Cardiac muscle cell (in vitro differentiated cells and primary cell): ENCODE results near the gene KY. TPM values are rescaled to one million over a fixed set of nuclear protein-coding genes. Genes with fewer than 3 reads are reported as not detected.

Experiments used
- DNase-seq, 2 donors: peaks; one replicate each; pipeline versions ENCODE4 v3.0.0 to v3.0.0-alpha.2; 2010 to 2017; ENCODE audit warnings: low read depth in 1 of 2, low spot score in 1 of 2
- H3K27ac ChIP-seq: fragments of 200-600 bp; sonication (generic); 2 replicates; pipeline ENCODE4 v1.5.1; 2016
- H3K27me3 ChIP-seq: fragments of 200-600 bp; sonication (generic); 2 replicates; pipeline ENCODE4 v1.6.0; 2016; ENCODE audit warnings: control low read depth
- H3K36me3 ChIP-seq: fragments of 200-600 bp; sonication (generic); 2 replicates; pipeline ENCODE4 v1.5.1; 2016; ENCODE audit warnings: control low read depth
- H3K4me1 ChIP-seq: fragments of 200-600 bp; sonication (generic); 2 replicates; pipeline ENCODE4 v1.8.1; 2017; ENCODE audit warnings: low read depth, mild to moderate bottlenecking, mixed run types
- H3K4me3 ChIP-seq: fragments of 200-600 bp; sonication (generic); 2 replicates; pipeline ENCODE4 v1.5.1; 2016; ENCODE audit warnings: mild to moderate bottlenecking
- H3K9me3 ChIP-seq: fragments of 200-600 bp; sonication (generic); 2 replicates; pipeline ENCODE4 v1.5.1; 2017; ENCODE audit warnings: low read depth, mild to moderate bottlenecking, control low read depth
- polyA plus RNA-seq: library from polyadenylated mRNA; unstranded; fragments of >200 nt; fragmentation: Nextera tagmentation; extraction: Ambion mirVana; gene quantifications from 2 replicates; pipeline ENCODE4 v1.2.1, GENCODE V29; 2016
- total RNA-seq: library from RNA; depleted of rRNA; stranded (reverse); fragments of >200 nt; gene quantifications from 2 replicates; pipeline ENCODE4 v1.2.3, GENCODE V29; 2016
- TF ChIP-seq, protein P1 (sequence below): IDR thresholded peaks from 2 replicates; pipeline ENCODE4 v1.5.1; 2012; ENCODE audit warnings: low read depth, mild to moderate bottlenecking, low read length

Gene KY
- total and polyA plus RNA-seq, 2 experiments from 2014 or later = 0.35 to 1.2 TPM

DNA sequence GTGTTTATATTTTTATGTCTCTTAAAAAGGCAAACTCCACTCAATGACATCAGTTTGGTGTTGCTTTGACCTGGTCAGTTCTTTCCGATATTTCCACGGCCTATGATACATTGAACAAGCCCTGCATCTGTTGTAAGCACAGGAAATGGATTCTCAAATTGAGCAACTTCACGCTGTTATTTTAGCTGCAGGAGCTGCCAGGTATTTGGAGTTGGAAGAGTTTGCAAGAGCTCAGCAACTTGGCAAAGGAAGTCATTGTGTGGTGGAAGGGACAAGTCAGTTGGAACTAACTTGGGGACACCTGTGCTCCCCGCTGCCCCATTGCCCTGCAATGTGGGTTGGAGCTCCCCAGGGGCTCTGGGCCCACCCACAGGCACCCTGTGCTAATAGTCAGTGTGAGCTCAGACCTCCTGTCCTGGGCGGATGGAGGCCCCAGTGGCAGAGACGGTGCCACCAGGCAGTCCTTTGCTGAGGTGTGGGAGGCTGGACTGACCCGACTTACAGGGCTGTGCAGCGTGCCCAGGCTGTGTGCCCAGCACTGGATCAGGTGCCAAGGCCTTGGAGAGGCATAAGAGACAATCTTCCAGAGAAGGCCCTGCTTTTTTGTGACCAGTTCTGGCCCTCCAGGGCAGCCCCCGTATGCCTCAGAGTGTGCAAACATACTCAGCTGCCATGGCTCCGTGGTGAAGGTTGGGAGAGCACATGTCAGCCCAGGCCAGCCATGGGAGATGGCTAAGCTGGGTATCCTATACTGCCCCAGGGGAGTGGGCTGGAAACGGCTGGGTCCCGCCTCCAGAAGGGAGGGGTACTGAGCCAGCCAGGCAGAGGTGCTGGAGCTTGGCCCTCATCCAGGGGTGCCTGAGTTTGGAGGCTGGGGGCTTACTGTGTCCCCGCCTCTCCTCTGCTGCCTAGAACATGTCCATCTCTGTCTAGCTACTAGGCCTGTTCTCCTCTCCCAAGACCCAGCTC lies 43.5 kb downstream of the KY start:
- Histone ChIP-seq H3K4me3 (no peak overlapping the region), H3K9me3 (no peaks in the 10 kb centered on the region), H3K27ac (no peak overlapping the region), H3K4me1 (no peaks in the 10 kb centered on the region), H3K36me3 (no peaks in the 10 kb centered on the region), H3K27me3 (peaks cover 26% of the 10 kb centered on the region)
- TF ChIP-seq, protein P1, sequence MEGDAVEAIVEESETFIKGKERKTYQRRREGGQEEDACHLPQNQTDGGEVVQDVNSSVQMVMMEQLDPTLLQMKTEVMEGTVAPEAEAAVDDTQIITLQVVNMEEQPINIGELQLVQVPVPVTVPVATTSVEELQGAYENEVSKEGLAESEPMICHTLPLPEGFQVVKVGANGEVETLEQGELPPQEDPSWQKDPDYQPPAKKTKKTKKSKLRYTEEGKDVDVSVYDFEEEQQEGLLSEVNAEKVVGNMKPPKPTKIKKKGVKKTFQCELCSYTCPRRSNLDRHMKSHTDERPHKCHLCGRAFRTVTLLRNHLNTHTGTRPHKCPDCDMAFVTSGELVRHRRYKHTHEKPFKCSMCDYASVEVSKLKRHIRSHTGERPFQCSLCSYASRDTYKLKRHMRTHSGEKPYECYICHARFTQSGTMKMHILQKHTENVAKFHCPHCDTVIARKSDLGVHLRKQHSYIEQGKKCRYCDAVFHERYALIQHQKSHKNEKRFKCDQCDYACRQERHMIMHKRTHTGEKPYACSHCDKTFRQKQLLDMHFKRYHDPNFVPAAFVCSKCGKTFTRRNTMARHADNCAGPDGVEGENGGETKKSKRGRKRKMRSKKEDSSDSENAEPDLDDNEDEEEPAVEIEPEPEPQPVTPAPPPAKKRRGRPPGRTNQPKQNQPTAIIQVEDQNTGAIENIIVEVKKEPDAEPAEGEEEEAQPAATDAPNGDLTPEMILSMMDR = no peak
- peak in 1 of 2 donors; percentile 78 for DNase-seq

DNA sequence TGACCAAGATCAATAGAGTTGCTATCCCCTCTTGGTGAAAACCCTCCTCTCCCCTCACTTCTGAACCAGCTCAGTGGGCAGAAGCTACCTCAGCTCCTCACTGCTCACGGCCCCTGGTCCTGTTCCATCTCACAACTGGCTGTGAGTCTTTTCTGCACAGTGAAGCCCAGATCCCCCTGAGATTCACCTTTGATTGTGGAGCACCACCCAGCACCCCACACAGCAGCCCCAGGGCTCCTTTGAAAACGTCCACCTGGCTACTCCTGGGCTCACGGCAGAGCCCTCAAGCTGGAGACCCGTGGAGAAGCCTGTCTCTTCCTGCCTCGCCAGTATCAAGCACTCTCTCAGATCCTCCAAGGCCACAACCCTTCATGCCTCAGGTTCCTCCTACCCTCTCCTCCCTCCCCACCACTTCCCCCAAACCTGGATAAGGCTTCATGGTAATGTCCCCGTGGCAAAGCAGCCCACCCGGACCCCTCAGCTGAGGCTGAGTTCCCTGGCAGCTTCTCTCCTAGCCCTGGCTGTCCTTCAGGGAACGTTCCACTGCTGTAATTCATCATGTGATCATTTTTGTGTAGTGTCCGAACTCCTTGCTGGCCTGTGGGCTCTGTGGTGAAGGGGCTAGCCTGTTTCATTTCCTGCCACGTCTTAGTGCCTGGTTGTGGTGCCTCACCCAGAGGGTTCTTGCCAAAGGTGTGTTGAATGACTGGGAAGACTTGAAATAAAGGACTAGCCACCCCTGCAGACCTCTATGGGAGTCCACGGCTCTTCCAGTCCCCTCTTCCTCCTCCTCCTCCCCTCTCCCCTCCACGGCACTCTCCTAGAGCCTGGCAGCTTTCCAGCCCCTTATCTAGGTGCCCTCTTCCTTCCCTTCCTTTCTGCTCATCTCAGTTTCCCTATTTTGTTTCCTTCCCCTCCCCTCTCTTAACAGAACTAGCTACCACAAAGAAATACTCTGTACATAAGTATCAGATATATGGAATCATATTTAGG lies 44.5 kb downstream of the KY start:
- Histone ChIP-seq H3K4me3 (no peak overlapping the region), H3K27me3 (peaks cover 26% of the 10 kb centered on the region), H3K9me3 (no peaks in the 10 kb centered on the region), H3K4me1 (peaks cover 4% of the 10 kb centered on the region), H3K36me3 (no peaks in the 10 kb centered on the region), H3K27ac (no peak overlapping the region)
- peak in 1 of 2 donors; percentile 37 for DNase-seq
- TF ChIP-seq, protein P1 = no peak

DNA sequence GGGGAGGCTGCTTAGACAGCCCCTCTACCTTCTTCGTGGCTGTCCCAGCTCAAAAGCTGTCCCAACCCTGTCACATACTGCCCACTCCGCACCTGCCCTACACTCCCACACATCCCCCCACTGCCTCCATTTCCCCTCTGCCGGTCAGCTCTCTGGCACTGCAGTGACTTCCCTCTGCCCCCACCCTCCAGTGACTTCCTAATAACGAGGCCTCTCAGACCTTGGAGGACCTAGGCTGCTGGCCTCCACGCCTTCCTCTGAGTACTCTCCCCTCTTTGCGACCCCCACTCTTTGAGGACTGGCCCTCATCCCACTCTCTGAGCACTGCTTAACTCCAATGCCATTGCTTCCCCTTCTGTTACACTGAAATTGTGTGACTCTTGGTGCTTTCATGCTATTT lies 45.3 kb downstream of the KY start:
- TF ChIP-seq, protein P1 = no peak
- no peak overlapping the region for H3K27ac ChIP-seq
- H3K36me3 ChIP-seq = no peaks in the 10 kb centered on the region

DNA sequence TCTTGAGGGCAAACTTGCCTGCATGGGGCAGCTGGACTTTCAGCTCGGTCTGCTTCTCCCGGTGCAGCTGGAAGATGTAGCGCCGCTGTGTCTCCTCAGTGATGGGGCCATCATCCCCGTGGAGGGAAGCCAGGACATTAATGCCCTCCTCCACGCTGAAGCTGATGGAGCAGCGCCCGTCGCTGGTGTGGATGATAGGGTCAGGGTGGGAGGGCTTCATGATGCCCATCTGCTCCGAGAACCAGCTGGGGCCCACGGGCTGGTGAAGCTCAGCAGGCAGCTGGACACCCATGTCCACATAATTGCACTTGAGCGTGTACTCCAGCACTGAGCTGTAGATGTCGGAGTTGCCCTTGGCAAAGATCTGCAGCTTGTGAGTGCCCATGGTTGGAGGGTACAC lies 46.9 kb downstream of the KY start:
- Histone ChIP-seq H3K4me3 (no peak overlapping the region), H3K27ac (no peak overlapping the region), H3K4me1 (peaks cover 4% of the 10 kb centered on the region), H3K36me3 (no peaks in the 10 kb centered on the region), H3K27me3 (peaks cover 41% of the 10 kb centered on the region), H3K9me3 (no peaks in the 10 kb centered on the region)
- DNase-seq = no peak
- TF ChIP-seq, protein P1 = no peak

More for the DNA sequence above, 45.3 kb downstream of the KY start:
- H3K9me3 ChIP-seq = no peaks in the 10 kb centered on the region
- no peak overlapping the region for H3K4me3 ChIP-seq
- H3K27me3 ChIP-seq = peaks cover 26% of the 10 kb centered on the region
- no peak for DNase-seq
- peaks cover 4% of the 10 kb centered on the region for H3K4me1 ChIP-seq

DNA sequence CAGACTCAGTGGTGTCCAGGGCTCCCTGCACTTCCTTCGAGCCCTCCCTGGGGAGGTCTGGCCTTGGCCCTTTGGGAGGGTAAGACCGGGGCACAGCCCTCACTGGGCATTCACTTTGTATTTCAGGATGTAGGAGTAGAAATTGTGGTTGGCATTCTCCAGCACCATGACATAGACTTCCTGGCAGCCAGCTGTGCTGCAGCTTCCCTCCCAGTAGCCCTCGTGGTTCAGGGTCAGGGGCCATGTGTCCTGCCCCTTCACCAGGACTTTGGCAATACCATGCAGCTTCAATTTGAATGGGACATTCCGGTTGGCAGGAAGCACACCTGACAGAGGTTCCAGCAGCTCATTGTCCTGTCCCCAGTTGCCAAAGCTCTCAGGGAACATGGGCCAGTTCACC lies 47.3 kb downstream of the KY start:
- Histone ChIP-seq H3K4me1 (peaks cover 4% of the 10 kb centered on the region), H3K36me3 (no peaks in the 10 kb centered on the region), H3K27me3 (peaks cover 41% of the 10 kb centered on the region), H3K9me3 (no peaks in the 10 kb centered on the region), H3K4me3 (no peak overlapping the region), H3K27ac (no peak overlapping the region)
- TF ChIP-seq, protein P1 = no peak
- no peak for DNase-seq
